K562 (cell line): ENCODE data around the gene USP12. TPM values are rescaled to one million over a fixed set of nuclear protein-coding genes. Genes with fewer than 3 reads are reported as not detected.
A peak's percentile ranks its signal among the peaks of the same experiment; 100 is the strongest.

Source experiments
- ATAC-seq: fragments of 200-7000 bp; cut with Tn5 transposase; 3 replicates; pipeline ENCODE4 v1.9.1; 2020; ENCODE audit warnings: moderate library complexity
- BruUV-seq: library from RNA; stranded (reverse); fragments of 400-500 nt; replicated peaks from 2 replicates; lab custom pipeline; 2021; lab: Mats Ljungman, UMichigan
- CTCF ChIA-PET: fragments of 300-600 bp; formaldehyde crosslinking; extraction: SDS; loops from one replicate; lab custom pipeline; 2021; ENCODE audit warnings: low intra/inter-chr PET ratio; lab: Yijun Ruan, JAX
- POLR2A ChIA-PET: fragments of 300-600, 350-650 bp; sonication (Branson Sonifier 250); formaldehyde crosslinking; extraction: SDS; loops from one replicate; lab custom pipeline; 2021; ENCODE audit warnings: antibody characterized with exemption, inconsistent platforms; lab: Yijun Ruan, JAX
- DNase-seq, 4 experiments: peaks; one replicate each; pipeline versions ENCODE4 v3.0.0 to v3.0.0-alpha.2; 2011 to 2018; ENCODE audit warnings: low spot score in 3 of 4, mixed read lengths in 3 of 4; ENCODE audit errors: extremely low read depth in 1 of 4
- FAIRE-seq: peaks from 2 replicates; lab custom pipeline; 2011; peaks lifted over from hg19 to GRCh38; lab: Jason Lieb, UNC
- H2AFZ ChIP-seq: 2 replicates; pipeline ENCODE4 v1.6.0; 2011; ENCODE audit warnings: low read depth, low read length, control low read depth, inconsistent platforms
- H3K27ac ChIP-seq: fragments of 200-600 bp; 3 replicates; pipeline ENCODE4 v1.8.0; 2011; ENCODE audit warnings: low read depth, mild to moderate bottlenecking, control low read depth, inconsistent platforms, low read length, moderate library complexity, mixed read lengths; ENCODE audit errors: extremely low read depth
- H3K27me3 ChIP-seq, 2 experiments: fragments of 300-600 bp in 1 of 2; 2 replicates in 1 of 2; 3 replicates in 1 of 2; pipeline versions ENCODE4 v1.6.0 to v1.8.0; 2011; ENCODE audit warnings: inconsistent platforms in 2 of 2, low read length in 2 of 2, mild to moderate bottlenecking in 1 of 2, mixed read lengths in 1 of 2, moderate library complexity in 1 of 2; ENCODE audit not compliant: control insufficient read depth in 2 of 2, insufficient read depth in 2 of 2
- H3K36me3 ChIP-seq: fragments of 300-600 bp; 3 replicates; pipeline ENCODE4 v1.8.0; 2011; ENCODE audit warnings: mild to moderate bottlenecking, low read length, inconsistent platforms; ENCODE audit not compliant: control insufficient read depth, insufficient read depth
- H3K4me1 ChIP-seq, 2 experiments: fragments of 200-600 bp in 1 of 2; replicated peaks in 1 of 2; 2 replicates in 1 of 2; 3 replicates in 1 of 2; pipeline versions ENCODE4 v1.5.1 to v1.8.0; 2011; ENCODE audit warnings: inconsistent platforms in 2 of 2, low read length in 2 of 2, mild to moderate bottlenecking in 1 of 2, mixed read lengths in 1 of 2, moderate library complexity in 1 of 2; ENCODE audit not compliant: control insufficient read depth in 2 of 2, insufficient read depth in 2 of 2
- H3K4me2 ChIP-seq: 2 replicates; pipeline ENCODE4 v1.6.1; 2011; ENCODE audit warnings: low read length, control low read depth, inconsistent platforms, mixed read lengths; ENCODE audit not compliant: insufficient read depth
- H3K4me3 ChIP-seq: fragments of 200-600 bp; sonication (generic), shearing (Covaris generic); 2 replicates; pipeline ENCODE4 v1.5.1; 2016; ENCODE audit warnings: control low read depth, inconsistent platforms
- H3K79me2 ChIP-seq: fragments of 200-600 bp; 3 replicates; pipeline ENCODE4 v1.8.0; 2011; ENCODE audit warnings: low read length, inconsistent platforms; ENCODE audit not compliant: control insufficient read depth, insufficient read depth
- H3K9ac ChIP-seq, 2 experiments: 2 replicates each; pipeline versions ENCODE4 v1.6.0 to v1.6.1; 2011; ENCODE audit warnings: low read depth in 2 of 2, low read length in 2 of 2, control low read depth in 1 of 2, inconsistent platforms in 1 of 2, mild to moderate bottlenecking in 1 of 2, mixed read lengths in 1 of 2; ENCODE audit not compliant: insufficient read depth in 1 of 2
- H3K9me1 ChIP-seq: one replicate; pipeline ENCODE4 v1.6.0; 2011; ENCODE audit warnings: inconsistent platforms, mild to moderate bottlenecking, low read length, moderate library complexity; ENCODE audit not compliant: control insufficient read depth, insufficient read depth
- H3K9me3 ChIP-seq: replicated peaks from 2 replicates; pipeline ENCODE4 v1.5.1; 2011; ENCODE audit warnings: low read depth, low read length, inconsistent platforms; ENCODE audit not compliant: control insufficient read depth, insufficient read depth
- H4K20me1 ChIP-seq: replicated peaks from 2 replicates; pipeline ENCODE4 v1.6.1; 2011; ENCODE audit warnings: low read length, inconsistent platforms, mixed read lengths; ENCODE audit not compliant: control insufficient read depth, insufficient read depth
- DNMT1 ChIP-seq: fragments of 450-650 bp; IDR thresholded peaks from 2 replicates; pipeline ENCODE4 v1.6.1; 2016; ENCODE audit warnings: antibody characterized with exemption, mild to moderate bottlenecking
- E2F8 ChIP-seq: fragments of 450-650 bp; IDR thresholded peaks from 2 replicates; pipeline ENCODE4 v1.7.1; 2018; ENCODE audit warnings: mild to moderate bottlenecking, low read depth; ENCODE audit not compliant: partially characterized antibody
- ERF ChIP-seq: fragments of 450-650 bp; formaldehyde crosslinking; IDR thresholded peaks from 2 replicates; pipeline ENCODE4 v1.4.0; 2020; ENCODE audit warnings: mild to moderate bottlenecking, mixed read lengths
- FOS ChIP-seq: IDR thresholded peaks from 3 replicates; pipeline ENCODE4 v1.6.1; 2011; ENCODE audit not compliant: insufficient read length; ENCODE audit errors: extremely low read depth
- NCOA2 ChIP-seq, 2 experiments: fragments of 450-650 bp; IDR thresholded peaks; 2 replicates each; pipeline ENCODE4 v1.6.1; 2018; ENCODE audit warnings: mild to moderate bottlenecking in 2 of 2, moderate library complexity in 1 of 2; ENCODE audit not compliant: partially characterized antibody in 2 of 2
- SREBF2 ChIP-seq: sonication (generic); formaldehyde crosslinking; IDR thresholded peaks from 2 replicates; pipeline ENCODE4 v1.4.0; 2020; ENCODE audit warnings: mild to moderate bottlenecking, missing genetic modification reagents
- TCF7L2 ChIP-seq: fragments of 150-350 bp; IDR thresholded peaks from 2 replicates; pipeline ENCODE4 v1.6.1; 2016; ENCODE audit warnings: low read depth, mild to moderate bottlenecking, low read length, moderate library complexity
- WHSC1 ChIP-seq: IDR thresholded peaks from one replicate; pipeline ENCODE4 v1.6.1; 2012; ENCODE audit warnings: low read length, control low read depth, inconsistent platforms
- ZNF561 ChIP-seq: fragments of 450-650 bp; formaldehyde crosslinking; conservative IDR thresholded peaks from 2 replicates; pipeline ENCODE4 v1.4.0; 2020; ENCODE audit warnings: mild to moderate bottlenecking, moderate library complexity
- ZNF830 ChIP-seq: fragments of 250-450 bp; sonication (Bioruptor Pico); IDR thresholded peaks from 2 replicates; pipeline ENCODE4 v1.5.0; 2021; ENCODE audit warnings: mild to moderate bottlenecking
- WGBS: fragments of 100-300 bp; shearing (Covaris generic); methylation state at CpG from one replicate; pipeline ENCODE4 v1.1.6; 2016; ENCODE audit warnings: low coverage, mixed read lengths; ENCODE audit not compliant: insufficient coverage; ENCODE audit errors: missing lambda C conversion rate; 5-methylcytosine and 5-hydroxymethylcytosine counted together
- in situ Hi-C: fragments of 300-500 bp; cut with MboI; formaldehyde crosslinking; loops from 4 replicates; pipeline ENCODE4 v1.15.0; 2018; ENCODE audit warnings: inconsistent platforms, mixed read lengths
- intact Hi-C: fragments of 100-400 bp; cut with micrococcal nuclease; formaldehyde crosslinking; loops from 2 replicates; pipeline ENCODE4 v1.14.2; 2022
- polyA plus RNA-seq, 8 experiments: library from polyadenylated mRNA; depleted of rRNA in 4 of 8; stranded (reverse) in 5 of 8; unstranded in 3 of 8; fragments of >200 nt; fragmentation: Nextera tagmentation in 2 of 8; fragmentation: Illumina TruSeq in 1 of 8; extraction: Ambion mirVana in 2 of 8; extraction: Trizol in 1 of 8; gene quantifications; 2 replicates each; pipeline versions ENCODE4 v1.2.1 to v1.2.3, GENCODE V29; 2011 to 2014; ENCODE audit warnings: inconsistent platforms in 1 of 8, missing spikeins in 1 of 8
- total RNA-seq, 7 experiments: library from RNA; depleted of rRNA in 6 of 7; stranded (reverse); fragments of >200 nt in 6 of 7; fragmentation: Illumina TruSeq in 2 of 7; extraction: Trizol in 2 of 7; gene quantifications; 2 replicates each; pipeline versions ENCODE4 v1.2.1 to v1.2.3, GENCODE V29; 2011 to 2021; ENCODE audit warnings: low replicate concordance in 1 of 7
- TF ChIP-seq, protein P1 (sequence below): sonication (generic); formaldehyde crosslinking; IDR thresholded peaks from 2 replicates; pipeline ENCODE4 v1.9.0; 2022; ENCODE audit warnings: mild to moderate bottlenecking, missing genetic modification reagents
- TF ChIP-seq, protein P2 (sequence below): sonication (generic); formaldehyde crosslinking; IDR thresholded peaks from 2 replicates; pipeline ENCODE4 v1.8.1; 2022; ENCODE audit warnings: missing genetic modification reagents
- TF ChIP-seq, protein P3 (sequence below): fragments of 250-450 bp; sonication (Bioruptor Pico); IDR thresholded peaks from 2 replicates; pipeline ENCODE4 v1.8.0; 2022; ENCODE audit warnings: inconsistent platforms

The USP12 gene
- total and polyA plus RNA-seq, 9 of the 15 experiments (the other 6 are each of a cell fraction or from before 2014, with no cell fraction given): 1.8 to 20.5 (median 13.3) TPM

DNA sequence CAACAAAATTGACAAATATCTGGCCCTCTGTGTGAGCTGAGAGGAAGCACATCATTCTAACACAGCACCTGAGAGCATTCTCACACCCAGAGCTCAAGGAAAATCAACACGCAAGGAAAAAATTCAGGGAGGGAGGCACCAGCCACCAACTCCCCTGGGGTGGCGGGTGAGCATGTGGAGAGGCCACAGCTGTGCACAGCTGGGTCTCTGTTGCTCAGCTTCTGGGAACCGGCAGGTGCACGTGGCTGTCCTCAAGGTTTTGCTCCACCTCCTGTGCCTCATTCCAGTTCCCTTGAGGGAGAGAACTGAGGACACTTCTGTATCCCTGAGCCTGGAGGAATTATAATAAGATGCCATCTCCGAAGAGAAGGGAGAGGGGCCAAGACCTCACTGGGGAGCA lies 134.0 kb downstream of the USP12 start (continued):
- no peak for TF ChIP-seq WHSC1
- no peak for TF ChIP-seq ZNF830 (CRISPR knock-in tag)
- TF ChIP-seq, protein P1, sequence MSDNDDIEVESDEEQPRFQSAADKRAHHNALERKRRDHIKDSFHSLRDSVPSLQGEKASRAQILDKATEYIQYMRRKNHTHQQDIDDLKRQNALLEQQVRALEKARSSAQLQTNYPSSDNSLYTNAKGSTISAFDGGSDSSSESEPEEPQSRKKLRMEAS (CRISPR knock-in tag): no peak
- no peak for TF ChIP-seq ERF (CRISPR knock-in tag)
- no peak for TF ChIP-seq DNMT1

DNA sequence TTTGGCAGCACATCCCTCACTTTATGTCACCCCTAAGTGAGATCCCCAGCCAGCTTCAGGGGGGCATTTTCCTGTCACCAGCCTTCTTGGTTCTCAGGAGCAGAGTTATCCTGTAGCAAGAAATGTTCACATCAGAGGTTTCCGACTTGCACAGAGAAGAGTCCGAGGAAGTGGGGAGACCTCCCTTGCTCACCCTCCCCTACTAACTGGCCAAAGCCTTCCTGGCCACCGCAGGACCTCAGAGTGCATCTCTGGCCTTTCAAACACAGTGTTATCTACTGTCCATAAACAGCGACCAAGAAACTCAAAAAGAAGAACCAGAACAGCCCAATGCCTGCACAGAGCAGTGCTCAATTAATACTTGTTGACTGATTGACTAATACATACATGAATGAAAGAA lies 134.4 kb downstream of the USP12 start:
- WGBS: 4% methylated on average over 4 of the region's 4 CpGs
- no peak for ATAC-seq
- intact Hi-C loops (no loop called here), in situ Hi-C loops (no loop called here)
- ChIA-PET CTCF (no interaction called here), POLR2A (no interaction called here)
- Histone ChIP-seq H3K4me1 (peaks cover 6 to 11% of the 10 kb centered on the region in 2 experiments; a peak in 4 of 5 replicates), H3K4me3 (no peak overlapping the region), H3K79me2 (no peaks in the 10 kb centered on the region), H2AFZ (peak overlapping the region; percentile 2; the same call in 1 of the 2 replicates), H3K27ac (no peak overlapping the region), H3K9me3 (no peaks in the 10 kb centered on the region)
- no peak for DNase-seq
- FAIRE-seq: no peak
- no TSS peak for BruUV-seq
- TF ChIP-seq, protein P2, sequence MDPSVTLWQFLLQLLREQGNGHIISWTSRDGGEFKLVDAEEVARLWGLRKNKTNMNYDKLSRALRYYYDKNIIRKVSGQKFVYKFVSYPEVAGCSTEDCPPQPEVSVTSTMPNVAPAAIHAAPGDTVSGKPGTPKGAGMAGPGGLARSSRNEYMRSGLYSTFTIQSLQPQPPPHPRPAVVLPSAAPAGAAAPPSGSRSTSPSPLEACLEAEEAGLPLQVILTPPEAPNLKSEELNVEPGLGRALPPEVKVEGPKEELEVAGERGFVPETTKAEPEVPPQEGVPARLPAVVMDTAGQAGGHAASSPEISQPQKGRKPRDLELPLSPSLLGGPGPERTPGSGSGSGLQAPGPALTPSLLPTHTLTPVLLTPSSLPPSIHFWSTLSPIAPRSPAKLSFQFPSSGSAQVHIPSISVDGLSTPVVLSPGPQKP: no peak
- TF ChIP-seq, protein P3, sequence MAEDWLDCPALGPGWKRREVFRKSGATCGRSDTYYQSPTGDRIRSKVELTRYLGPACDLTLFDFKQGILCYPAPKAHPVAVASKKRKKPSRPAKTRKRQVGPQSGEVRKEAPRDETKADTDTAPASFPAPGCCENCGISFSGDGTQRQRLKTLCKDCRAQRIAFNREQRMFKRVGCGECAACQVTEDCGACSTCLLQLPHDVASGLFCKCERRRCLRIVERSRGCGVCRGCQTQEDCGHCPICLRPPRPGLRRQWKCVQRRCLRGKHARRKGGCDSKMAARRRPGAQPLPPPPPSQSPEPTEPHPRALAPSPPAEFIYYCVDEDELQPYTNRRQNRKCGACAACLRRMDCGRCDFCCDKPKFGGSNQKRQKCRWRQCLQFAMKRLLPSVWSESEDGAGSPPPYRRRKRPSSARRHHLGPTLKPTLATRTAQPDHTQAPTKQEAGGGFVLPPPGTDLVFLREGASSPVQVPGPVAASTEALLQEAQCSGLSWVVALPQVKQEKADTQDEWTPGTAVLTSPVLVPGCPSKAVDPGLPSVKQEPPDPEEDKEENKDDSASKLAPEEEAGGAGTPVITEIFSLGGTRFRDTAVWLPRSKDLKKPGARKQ: no peak
- TF ChIP-seq ZNF561 (CRISPR knock-in tag): no peak
- TF ChIP-seq NCOA2 (IDR thresholded peaks at IDR 0.05; ENCODE audit: partially characterized antibody in 2 of 2): no peak
- no peak for TF ChIP-seq E2F8
- TF ChIP-seq FOS: no peak
- no peak for TF ChIP-seq TCF7L2
- TF ChIP-seq SREBF2 (CRISPR knock-in tag): no peak
- TF ChIP-seq, all 486 proteins: peak for 0
- no peaks in the 10 kb centered on the region for H4K20me1 ChIP-seq
- H3K36me3 ChIP-seq: no peaks in the 10 kb centered on the region
- peaks cover 0 to 7% of the 10 kb centered on the region in 2 experiments; a peak in 2 of 5 replicates for H3K27me3 ChIP-seq
- H3K4me2 ChIP-seq: no peak overlapping the region
- H3K9ac ChIP-seq: no peak overlapping the region
- H3K9me1 ChIP-seq: no peaks in the 10 kb centered on the region
